Activated naive CD4-positive, alpha-beta T cell treated with anti-CD3 and anti-CD28 coated beads, Interleukin-2, amount 50 U/mL, for 24 hours (primary cell): ENCODE measurements around the gene STAC2.
"Not testable (repeated sequence)": the region's sequence is repeated elsewhere in the genome, so short reads cannot be mapped to it uniquely, and the experiment has no call there.

ENCODE experiments used
- H3K27ac Mint-ChIP-seq: one replicate; pipeline ENCODE4 v1.8.0; 2021; ENCODE audit warnings: mild to moderate bottlenecking, mixed read lengths
- H3K27me3 Mint-ChIP-seq: one replicate; pipeline ENCODE4 v1.8.0; 2021; ENCODE audit warnings: mixed read lengths
- H3K36me3 Mint-ChIP-seq: one replicate; pipeline ENCODE4 v1.8.0; 2021; ENCODE audit warnings: mixed read lengths
- H3K4me1 Mint-ChIP-seq: one replicate; pipeline ENCODE4 v1.8.0; 2021; ENCODE audit warnings: mixed read lengths
- H3K4me3 Mint-ChIP-seq: one replicate; pipeline ENCODE4 v1.8.0; 2021; ENCODE audit warnings: mild to moderate bottlenecking, mixed read lengths
- H3K9me3 Mint-ChIP-seq: one replicate; pipeline ENCODE4 v1.8.0; 2021; ENCODE audit warnings: mixed read lengths

STAC2 gene

GRCh38 chr17:39225308-39225958 lies at the start of gene STAC2:
Gene STAC2, minus strand, starts transcription at chr17:39225945. Its CDS starts 443 bp downstream, at chr17:39225502.
- Mint-ChIP-seq H3K27ac (no peak within 1 kb of the TSS), H3K36me3 (no peaks in the 10 kb centered on the region), H3K4me1 (peaks cover 6% of the 10 kb centered on the region), H3K27me3 (peaks cover 16% of the 10 kb centered on the region), H3K9me3 (no peaks in the 10 kb centered on the region), H3K4me3 (peak within 1 kb of the TSS; percentile 88)

- Mint-ChIP-seq H3K9me3 (no peaks in the 10 kb centered on the region), H3K27me3 (no peaks in the 10 kb centered on the region), H3K4me1 (no peaks in the 10 kb centered on the region), H3K27ac (no peak overlapping the region), H3K36me3 (peaks cover 5% of the 10 kb centered on the region), H3K4me3 (no peak overlapping the region)
Observed at GRCh38 chr17:39271546-39271945, 45.8 kb upstream of the STAC2 start.

GRCh38 chr17:39270923-39271322 lies 45.2 kb upstream of the STAC2 start:
- Mint-ChIP-seq H3K36me3 (peaks cover 5% of the 10 kb centered on the region), H3K4me3 (no peak overlapping the region), H3K4me1 (no peaks in the 10 kb centered on the region), H3K9me3 (no peaks in the 10 kb centered on the region), H3K27me3 (no peaks in the 10 kb centered on the region), H3K27ac (no peak overlapping the region)

- Mint-ChIP-seq H3K36me3 (peaks cover 5% of the 10 kb centered on the region), H3K4me1 (no peaks in the 10 kb centered on the region), H3K4me3 (no peak overlapping the region), H3K27me3 (no peaks in the 10 kb centered on the region), H3K27ac (no peak overlapping the region), H3K9me3 (no peaks in the 10 kb centered on the region)
Observed at GRCh38 chr17:39264119-39264518, 38.4 kb upstream of the STAC2 start.

- H3K27me3 Mint-ChIP-seq, result no peaks in the 10 kb centered on the region
- peaks cover 5% of the 10 kb centered on the region for H3K36me3 Mint-ChIP-seq
- no peak overlapping the region for H3K4me3 Mint-ChIP-seq
- H3K9me3 Mint-ChIP-seq, result no peaks in the 10 kb centered on the region
- peak overlapping the region; percentile 59 for H3K27ac Mint-ChIP-seq
- no peaks in the 10 kb centered on the region for H3K4me1 Mint-ChIP-seq
Observed at GRCh38 chr17:39261286-39261685, 35.5 kb upstream of the STAC2 start.

- Mint-ChIP-seq H3K27me3 (no peaks in the 10 kb centered on the region), H3K4me1 (no peaks in the 10 kb centered on the region), H3K4me3 (no peak overlapping the region), H3K36me3 (peaks cover 3% of the 10 kb centered on the region), H3K9me3 (no peaks in the 10 kb centered on the region), H3K27ac (no peak overlapping the region)
Observed at GRCh38 chr17:39252788-39253460, 27.2 kb upstream of the STAC2 start.

GRCh38 chr17:39251997-39252396 lies 26.3 kb upstream of the STAC2 start:
- no peak overlapping the region for H3K4me3 Mint-ChIP-seq
- no peaks in the 10 kb centered on the region for H3K4me1 Mint-ChIP-seq
- no peaks in the 10 kb centered on the region for H3K27me3 Mint-ChIP-seq
- peaks cover 3% of the 10 kb centered on the region for H3K36me3 Mint-ChIP-seq
- H3K27ac Mint-ChIP-seq, result no peak overlapping the region
- H3K9me3 Mint-ChIP-seq, result no peaks in the 10 kb centered on the region

GRCh38 chr17:39250076-39250475 lies 24.3 kb upstream of the STAC2 start:
- not testable (repeated sequence) for H3K36me3 Mint-ChIP-seq, H3K27ac Mint-ChIP-seq, H3K4me1 Mint-ChIP-seq, H3K4me3 Mint-ChIP-seq, H3K9me3 Mint-ChIP-seq, H3K27me3 Mint-ChIP-seq

- no peak overlapping the region for H3K4me3 Mint-ChIP-seq
- H3K27ac Mint-ChIP-seq, result no peak overlapping the region
- H3K9me3 Mint-ChIP-seq, result no peaks in the 10 kb centered on the region
- peaks cover 6% of the 10 kb centered on the region for H3K4me1 Mint-ChIP-seq
- H3K27me3 Mint-ChIP-seq, result no peaks in the 10 kb centered on the region
- H3K36me3 Mint-ChIP-seq, result no peaks in the 10 kb centered on the region
Observed at GRCh38 chr17:39246274-39246673, 20.5 kb upstream of the STAC2 start.

- Mint-ChIP-seq H3K4me3 (no peak overlapping the region), H3K9me3 (no peaks in the 10 kb centered on the region)
Observed at GRCh38 chr17:39244600-39245570, 19.1 kb upstream of the STAC2 start.

GRCh38 chr17:39244016-39244599 lies 18.4 kb upstream of the STAC2 start:
- Mint-ChIP-seq H3K4me1 (peaks cover 15% of the 10 kb centered on the region), H3K27me3 (no peaks in the 10 kb centered on the region), H3K9me3 (no peaks in the 10 kb centered on the region), H3K27ac (no peak overlapping the region), H3K4me3 (no peak overlapping the region), H3K36me3 (no peaks in the 10 kb centered on the region)

More at GRCh38 chr17:39244600-39245570, 19.1 kb upstream of the STAC2 start:
- Mint-ChIP-seq H3K4me1 (peaks cover 8% of the 10 kb centered on the region), H3K36me3 (no peaks in the 10 kb centered on the region), H3K27ac (no peak overlapping the region), H3K27me3 (no peaks in the 10 kb centered on the region)

GRCh38 chr17:39243155-39243554 lies 17.4 kb upstream of the STAC2 start:
- Mint-ChIP-seq H3K27ac (no peak overlapping the region), H3K4me1 (peaks cover 25% of the 10 kb centered on the region), H3K27me3 (no peaks in the 10 kb centered on the region), H3K36me3 (no peaks in the 10 kb centered on the region), H3K4me3 (no peak overlapping the region), H3K9me3 (no peaks in the 10 kb centered on the region)

GRCh38 chr17:39240631-39241030 lies 14.9 kb upstream of the STAC2 start:
- H3K27me3 Mint-ChIP-seq, result no peaks in the 10 kb centered on the region
- no peaks in the 10 kb centered on the region for H3K36me3 Mint-ChIP-seq
- H3K9me3 Mint-ChIP-seq, result no peaks in the 10 kb centered on the region
- H3K4me3 Mint-ChIP-seq, result no peak overlapping the region
- peaks cover 39% of the 10 kb centered on the region for H3K4me1 Mint-ChIP-seq
- H3K27ac Mint-ChIP-seq, result no peak overlapping the region

GRCh38 chr17:39239640-39240314 lies 14.0 kb upstream of the STAC2 start:
- Mint-ChIP-seq H3K27ac (no peak overlapping the region), H3K27me3 (no peaks in the 10 kb centered on the region), H3K9me3 (no peaks in the 10 kb centered on the region), H3K4me1 (peaks cover 41% of the 10 kb centered on the region), H3K4me3 (no peak overlapping the region), H3K36me3 (no peaks in the 10 kb centered on the region)
